Activated T-helper 9 cell treated with anti-CD3 and anti-CD28 coated beads, Interleukin-2, amount 50 U/mL, for 16 hours (primary cell): Measurements from ENCODE around the gene HOXC9.

Experiments
- DNase-seq: peaks from one replicate; pipeline ENCODE4 v3.0.0-alpha.2; 2020; ENCODE audit warnings: low read depth

Gene HOXC9

GRCh38 chr12:54015018-54015931 lies 15.3 kb downstream of the HOXC9 start:
- no peak for DNase-seq

GRCh38 chr12:54016051-54016450 lies 16.1 kb downstream of the HOXC9 start:
- no peak for DNase-seq

GRCh38 chr12:54016478-54016964 lies 16.6 kb downstream of the HOXC9 start:
- no peak for DNase-seq

GRCh38 chr12:54017027-54017788 lies 17.2 kb downstream of the HOXC9 start:
- no peak for DNase-seq

GRCh38 chr12:54017878-54018467 lies 18.0 kb downstream of the HOXC9 start:
- peak; percentile 42 for DNase-seq

- DNase-seq: no peak
Observed at GRCh38 chr12:54018468-54018984, 18.6 kb downstream of the HOXC9 start.

GRCh38 chr12:54019091-54019811 lies 19.3 kb downstream of the HOXC9 start:
- DNase-seq: no peak

- DNase-seq: no peak
Observed at GRCh38 chr12:54019924-54020590, 20.1 kb downstream of the HOXC9 start.

GRCh38 chr12:54020591-54021405 lies 20.8 kb downstream of the HOXC9 start:
- DNase-seq: no peak

- no peak for DNase-seq
Observed at GRCh38 chr12:54021432-54022013, 21.6 kb downstream of the HOXC9 start.

GRCh38 chr12:54022960-54023884 lies 23.3 kb downstream of the HOXC9 start:
- DNase-seq: no peak

GRCh38 chr12:54024127-54024526 lies 24.2 kb downstream of the HOXC9 start:
- DNase-seq: no peak

- DNase-seq: no peak
Observed at GRCh38 chr12:54024581-54025305, 24.8 kb downstream of the HOXC9 start.

- no peak for DNase-seq
Observed at GRCh38 chr12:54025499-54026405, 25.8 kb downstream of the HOXC9 start.

- DNase-seq: no peak
Observed at GRCh38 chr12:54026640-54027441, 26.9 kb downstream of the HOXC9 start.

- no peak for DNase-seq
Observed at GRCh38 chr12:54027442-54027786, 27.5 kb downstream of the HOXC9 start.
